ENCODE data around the gene KCNIP4. TPM values are rescaled to one million over a fixed set of nuclear protein-coding genes. Genes with fewer than 3 reads are reported as not detected.

KCNIP4 gene
- total and polyA plus RNA-seq, 2 of the 4 experiments (the other 2 are of a cell fraction) = not detected

DNA sequence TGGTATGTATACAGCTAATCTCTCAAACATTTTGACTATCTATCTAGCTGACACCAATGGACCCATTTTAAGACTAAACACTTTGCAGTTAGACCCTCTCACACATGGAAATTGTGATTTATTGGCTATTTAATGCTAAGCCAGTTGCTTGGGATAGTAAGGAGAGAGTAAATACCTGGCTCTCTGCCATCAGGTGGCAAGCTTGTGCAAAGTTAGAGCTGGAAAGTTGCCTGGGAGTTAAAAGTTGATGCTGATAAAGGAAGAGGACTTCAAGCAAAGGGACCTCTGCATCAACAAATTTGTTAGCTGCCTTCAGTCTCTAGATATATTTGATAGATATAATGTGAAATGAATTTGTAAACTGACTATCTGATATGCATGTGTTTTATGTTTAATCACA is 1187.2 kb downstream of the KCNIP4 start:
- Histone ChIP-seq H3K9me3 (ENCODE audit: control insufficient read depth, insufficient read depth, low read length) (no peaks in the 10 kb centered on the region), H3K36me3 (ENCODE audit: control insufficient read depth, insufficient read depth, low read length) (no peaks in the 10 kb centered on the region; the same call in 1 of the 2 replicates), H3K18ac (ENCODE audit: low read depth, low read length) (no peak overlapping the region), H3K23ac (ENCODE audit: low read depth, low read length) (no peak overlapping the region), H3K27me3 (ENCODE audit: control insufficient read depth, insufficient read depth, low read length) (no peaks in the 10 kb centered on the region), H3K4ac (ENCODE audit: low read depth, low read length) (no peak overlapping the region), H2BK15ac (ENCODE audit: low read depth, low read length) (no peak overlapping the region), H2AK5ac (ENCODE audit: low read depth, low read length) (no peak overlapping the region), H3K9ac (ENCODE audit: low read depth, low read length) (no peak overlapping the region), H2BK5ac (ENCODE audit: low read depth, low read length, poor library complexity, severe bottlenecking) (no peak overlapping the region), H3K4me2 (ENCODE audit: low read depth, low read length) (no peak overlapping the region), H3K4me1 (ENCODE audit: control insufficient read depth, insufficient read depth, low read length) (no peaks in the 10 kb centered on the region), H4K8ac (ENCODE audit: low read depth in 2 of 2, low read length in 2 of 2) (no peak overlapping the region), H2AFZ (replicated peaks; ENCODE audit: low read length, poor library complexity) (no peak overlapping the region), H4K5ac (ENCODE audit: low read depth, low read length) (no peak overlapping the region), H3K79me1 (ENCODE audit: low read depth in 1 of 2, low read length in 2 of 2) (no peaks in the 10 kb centered on the region), H3K27ac (ENCODE audit: insufficient read depth, low read length) (no peak overlapping the region), H4K20me1 (ENCODE audit: insufficient read depth, low read length) (no peaks in the 10 kb centered on the region), H2BK20ac (ENCODE audit: low read depth, low read length) (no peak overlapping the region), H3K4me3 (ENCODE audit: insufficient read depth, low read depth, low read length) (no peak overlapping the region), H2BK120ac (ENCODE audit: low read depth, low read length) (no peak overlapping the region), H3K56ac (ENCODE audit: extremely low read depth, insufficient read depth, low read length) (no peak overlapping the region), H4K91ac (ENCODE audit: insufficient read depth, low read depth, low read length) (no peak overlapping the region), H2AK9ac (replicated peaks; ENCODE audit: low read depth, low read length, poor library complexity) (no peak overlapping the region), H3K14ac (replicated peaks; ENCODE audit: low read depth, low read length) (no peak overlapping the region), H3K9me1 (ENCODE audit: insufficient read depth, low read length) (no peaks in the 10 kb centered on the region)
- ChIA-PET CTCF (no interaction called here), POLR2A (ENCODE audit: unreplicated experiment) (no interaction called here)
- dilution Hi-C loops (cut with HindIII; ENCODE audit: low sequenced_read_pairs, unreplicated experiment) = no loop called here
- ATAC-seq (ENCODE audit: low read depth) (no peak), DNase-seq (no peak)
- intact Hi-C loops (cut with micrococcal nuclease) = no loop called here
- in situ Hi-C loops (cut with MboI; ENCODE audit: low sequenced_read_pairs) = no loop called here
- no TSS peak for BruUV-seq (replicated peaks)
- TF ChIP-seq RFX5 (IDR thresholded peaks at IDR 0.05; ENCODE audit: low read depth, low read length) (no peak), RCOR1 (IDR thresholded peaks at IDR 0.05; ENCODE audit: insufficient replicate concordance, low read length) (no peak), RAD21 (IDR thresholded peaks at IDR 0.05; ENCODE audit: low read length) (no peak), MAFK (IDR thresholded peaks at IDR 0.05; ENCODE audit: low read depth, low read length) (no peak), FOS (IDR thresholded peaks at IDR 0.05; ENCODE audit: low read depth, low read length) (no peak), CHD1 (IDR thresholded peaks at IDR 0.05; ENCODE audit: low read depth, low read length) (no peak), NFE2L2 (IDR thresholded peaks at IDR 0.05; ENCODE audit: low read depth, low read length) (no peak), CEBPB (IDR thresholded peaks at IDR 0.05; ENCODE audit: low read depth, low read length) (no peak), MAZ (IDR thresholded peaks at IDR 0.05; ENCODE audit: borderline replicate concordance, low read depth, low read length) (no peak), POLR2A (IDR thresholded peaks at IDR 0.05; ENCODE audit: low read depth, low read length) (no peak)
- TF ChIP-seq, protein P1, sequence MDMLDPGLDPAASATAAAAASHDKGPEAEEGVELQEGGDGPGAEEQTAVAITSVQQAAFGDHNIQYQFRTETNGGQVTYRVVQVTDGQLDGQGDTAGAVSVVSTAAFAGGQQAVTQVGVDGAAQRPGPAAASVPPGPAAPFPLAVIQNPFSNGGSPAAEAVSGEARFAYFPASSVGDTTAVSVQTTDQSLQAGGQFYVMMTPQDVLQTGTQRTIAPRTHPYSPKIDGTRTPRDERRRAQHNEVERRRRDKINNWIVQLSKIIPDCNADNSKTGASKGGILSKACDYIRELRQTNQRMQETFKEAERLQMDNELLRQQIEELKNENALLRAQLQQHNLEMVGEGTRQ (IDR thresholded peaks at IDR 0.05; ENCODE audit: low read depth, low read length) = no peak
- TF ChIP-seq, protein P2, sequence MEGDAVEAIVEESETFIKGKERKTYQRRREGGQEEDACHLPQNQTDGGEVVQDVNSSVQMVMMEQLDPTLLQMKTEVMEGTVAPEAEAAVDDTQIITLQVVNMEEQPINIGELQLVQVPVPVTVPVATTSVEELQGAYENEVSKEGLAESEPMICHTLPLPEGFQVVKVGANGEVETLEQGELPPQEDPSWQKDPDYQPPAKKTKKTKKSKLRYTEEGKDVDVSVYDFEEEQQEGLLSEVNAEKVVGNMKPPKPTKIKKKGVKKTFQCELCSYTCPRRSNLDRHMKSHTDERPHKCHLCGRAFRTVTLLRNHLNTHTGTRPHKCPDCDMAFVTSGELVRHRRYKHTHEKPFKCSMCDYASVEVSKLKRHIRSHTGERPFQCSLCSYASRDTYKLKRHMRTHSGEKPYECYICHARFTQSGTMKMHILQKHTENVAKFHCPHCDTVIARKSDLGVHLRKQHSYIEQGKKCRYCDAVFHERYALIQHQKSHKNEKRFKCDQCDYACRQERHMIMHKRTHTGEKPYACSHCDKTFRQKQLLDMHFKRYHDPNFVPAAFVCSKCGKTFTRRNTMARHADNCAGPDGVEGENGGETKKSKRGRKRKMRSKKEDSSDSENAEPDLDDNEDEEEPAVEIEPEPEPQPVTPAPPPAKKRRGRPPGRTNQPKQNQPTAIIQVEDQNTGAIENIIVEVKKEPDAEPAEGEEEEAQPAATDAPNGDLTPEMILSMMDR (conservative IDR thresholded peaks at IDR 0.05; ENCODE audit: low read depth, low read length) = no peak
- TF ChIP-seq, protein P3, sequence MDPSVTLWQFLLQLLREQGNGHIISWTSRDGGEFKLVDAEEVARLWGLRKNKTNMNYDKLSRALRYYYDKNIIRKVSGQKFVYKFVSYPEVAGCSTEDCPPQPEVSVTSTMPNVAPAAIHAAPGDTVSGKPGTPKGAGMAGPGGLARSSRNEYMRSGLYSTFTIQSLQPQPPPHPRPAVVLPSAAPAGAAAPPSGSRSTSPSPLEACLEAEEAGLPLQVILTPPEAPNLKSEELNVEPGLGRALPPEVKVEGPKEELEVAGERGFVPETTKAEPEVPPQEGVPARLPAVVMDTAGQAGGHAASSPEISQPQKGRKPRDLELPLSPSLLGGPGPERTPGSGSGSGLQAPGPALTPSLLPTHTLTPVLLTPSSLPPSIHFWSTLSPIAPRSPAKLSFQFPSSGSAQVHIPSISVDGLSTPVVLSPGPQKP (IDR thresholded peaks at IDR 0.05; ENCODE audit: borderline replicate concordance, low read depth, low read length) = no peak
